ENCODE measurements around the gene PIEZO1.
"Not testable (repeated sequence)": the region's sequence is repeated elsewhere in the genome, so short reads cannot be mapped to it uniquely, and the experiment has no call there.

The PIEZO1 gene, protein sequence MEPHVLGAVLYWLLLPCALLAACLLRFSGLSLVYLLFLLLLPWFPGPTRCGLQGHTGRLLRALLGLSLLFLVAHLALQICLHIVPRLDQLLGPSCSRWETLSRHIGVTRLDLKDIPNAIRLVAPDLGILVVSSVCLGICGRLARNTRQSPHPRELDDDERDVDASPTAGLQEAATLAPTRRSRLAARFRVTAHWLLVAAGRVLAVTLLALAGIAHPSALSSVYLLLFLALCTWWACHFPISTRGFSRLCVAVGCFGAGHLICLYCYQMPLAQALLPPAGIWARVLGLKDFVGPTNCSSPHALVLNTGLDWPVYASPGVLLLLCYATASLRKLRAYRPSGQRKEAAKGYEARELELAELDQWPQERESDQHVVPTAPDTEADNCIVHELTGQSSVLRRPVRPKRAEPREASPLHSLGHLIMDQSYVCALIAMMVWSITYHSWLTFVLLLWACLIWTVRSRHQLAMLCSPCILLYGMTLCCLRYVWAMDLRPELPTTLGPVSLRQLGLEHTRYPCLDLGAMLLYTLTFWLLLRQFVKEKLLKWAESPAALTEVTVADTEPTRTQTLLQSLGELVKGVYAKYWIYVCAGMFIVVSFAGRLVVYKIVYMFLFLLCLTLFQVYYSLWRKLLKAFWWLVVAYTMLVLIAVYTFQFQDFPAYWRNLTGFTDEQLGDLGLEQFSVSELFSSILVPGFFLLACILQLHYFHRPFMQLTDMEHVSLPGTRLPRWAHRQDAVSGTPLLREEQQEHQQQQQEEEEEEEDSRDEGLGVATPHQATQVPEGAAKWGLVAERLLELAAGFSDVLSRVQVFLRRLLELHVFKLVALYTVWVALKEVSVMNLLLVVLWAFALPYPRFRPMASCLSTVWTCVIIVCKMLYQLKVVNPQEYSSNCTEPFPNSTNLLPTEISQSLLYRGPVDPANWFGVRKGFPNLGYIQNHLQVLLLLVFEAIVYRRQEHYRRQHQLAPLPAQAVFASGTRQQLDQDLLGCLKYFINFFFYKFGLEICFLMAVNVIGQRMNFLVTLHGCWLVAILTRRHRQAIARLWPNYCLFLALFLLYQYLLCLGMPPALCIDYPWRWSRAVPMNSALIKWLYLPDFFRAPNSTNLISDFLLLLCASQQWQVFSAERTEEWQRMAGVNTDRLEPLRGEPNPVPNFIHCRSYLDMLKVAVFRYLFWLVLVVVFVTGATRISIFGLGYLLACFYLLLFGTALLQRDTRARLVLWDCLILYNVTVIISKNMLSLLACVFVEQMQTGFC (N-terminal part only)

DNA sequence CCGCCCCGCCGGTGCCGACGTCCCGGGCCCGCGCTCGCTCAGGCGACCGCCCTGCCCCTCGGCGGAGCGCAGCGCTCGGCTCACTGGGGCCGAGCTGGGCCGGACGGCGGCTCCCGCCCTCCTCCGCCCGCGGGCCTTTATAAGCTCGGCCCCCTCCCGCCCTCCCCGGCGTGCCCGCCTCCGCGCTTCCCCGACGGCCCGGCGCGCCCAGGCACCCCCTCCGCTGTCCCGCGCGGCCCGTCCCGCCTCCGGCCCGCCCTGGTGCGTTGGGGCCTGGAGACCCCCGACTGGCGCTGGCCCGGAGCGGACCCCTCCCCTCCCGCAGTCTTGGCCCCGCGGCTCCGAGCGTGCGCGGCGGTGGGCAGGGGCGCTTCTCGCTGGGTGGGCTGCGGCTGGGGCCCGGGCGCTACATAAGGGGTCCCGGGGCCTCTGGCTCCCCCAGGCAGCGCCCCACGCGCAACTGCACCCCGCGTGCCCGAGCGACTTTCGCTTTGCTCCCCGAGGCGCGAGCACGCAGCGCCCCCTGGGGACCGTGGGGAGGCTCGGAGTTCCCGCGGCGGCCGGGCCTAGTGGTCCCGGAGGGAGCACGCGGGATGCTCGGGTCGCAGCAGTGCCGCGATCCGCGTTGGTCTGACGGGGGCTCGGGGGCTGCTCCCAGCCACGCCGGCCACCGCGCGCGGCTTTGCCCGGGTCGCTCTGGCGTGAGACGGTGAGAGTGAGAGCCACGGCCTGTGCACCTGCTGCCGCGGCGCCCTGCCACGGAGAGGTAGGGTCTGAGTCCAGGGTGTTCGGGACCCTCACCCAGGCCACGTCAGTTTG lies at the start of gene PIEZO1:
PIEZO1 (minus strand) TSS at position 115 of the 819 bp plus-strand sequence. CDS start 256 bp downstream, outside the sequence.
- no peak for DNase-seq (ENCODE audit: low spot score)

DNA sequence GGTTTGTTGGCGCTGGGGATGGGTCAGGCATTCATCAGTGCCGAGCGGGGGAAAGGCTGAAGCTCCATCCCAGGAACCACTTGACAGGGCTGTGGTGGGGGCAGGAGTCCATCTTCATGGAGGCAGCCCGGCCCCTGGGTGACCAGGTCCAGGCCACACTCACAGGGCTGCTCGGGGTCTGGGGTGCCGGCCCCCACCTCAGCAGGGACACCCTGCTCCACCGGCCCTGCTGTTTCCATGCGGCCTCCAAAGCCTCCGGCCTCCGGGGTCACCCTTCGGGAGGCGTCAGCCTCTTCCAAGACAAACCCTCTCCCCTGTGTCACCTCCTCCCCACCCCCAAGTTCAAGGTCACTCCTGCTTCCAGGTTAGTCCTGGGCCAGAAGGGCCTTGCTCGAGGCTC lies 49.6 kb upstream of the PIEZO1 start:
- no peak for DNase-seq (ENCODE audit: low spot score)

DNA sequence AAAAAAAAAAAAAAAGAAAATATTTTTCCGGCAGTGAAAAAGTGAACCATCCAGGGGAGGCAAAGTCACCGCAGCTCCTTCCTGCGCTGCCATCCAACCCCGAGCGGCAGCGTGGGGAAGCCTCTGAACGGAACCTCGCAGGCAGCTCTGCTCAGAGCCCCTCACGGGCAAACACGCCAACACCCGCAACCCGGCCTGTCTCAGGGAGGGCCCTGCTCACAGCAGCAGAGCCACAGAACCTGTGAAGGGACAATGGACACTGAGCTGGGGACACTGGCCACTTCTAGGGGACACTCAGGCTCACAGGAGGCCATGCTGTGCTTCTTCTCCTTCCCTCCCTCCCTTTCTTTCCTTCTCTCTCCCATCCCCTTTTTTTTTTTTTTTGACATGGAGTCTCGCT lies 48.1 kb upstream of the PIEZO1 start:
- no peak for DNase-seq (ENCODE audit: low spot score)

DNA sequence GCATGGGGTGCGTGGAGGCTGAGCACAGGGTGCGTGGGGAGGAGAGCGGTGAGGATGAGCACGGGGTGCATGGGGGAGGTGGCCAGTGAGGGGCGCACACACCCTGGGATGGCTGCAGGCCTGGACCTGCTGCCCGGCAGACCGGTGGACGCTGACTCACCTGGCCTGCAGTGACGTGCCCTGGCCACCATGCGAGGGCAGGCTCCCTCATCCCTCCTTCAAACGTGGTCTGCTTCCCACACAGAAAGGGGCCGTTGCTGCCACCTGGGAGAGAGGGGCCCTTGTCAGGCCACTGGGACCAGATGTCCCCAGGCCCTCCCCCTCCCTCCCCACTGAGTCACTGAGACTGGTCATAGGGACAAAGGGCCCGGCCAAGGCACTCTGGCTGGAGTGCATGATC lies 46.8 kb upstream of the PIEZO1 start:
- no peak for DNase-seq (ENCODE audit: low spot score)

DNA sequence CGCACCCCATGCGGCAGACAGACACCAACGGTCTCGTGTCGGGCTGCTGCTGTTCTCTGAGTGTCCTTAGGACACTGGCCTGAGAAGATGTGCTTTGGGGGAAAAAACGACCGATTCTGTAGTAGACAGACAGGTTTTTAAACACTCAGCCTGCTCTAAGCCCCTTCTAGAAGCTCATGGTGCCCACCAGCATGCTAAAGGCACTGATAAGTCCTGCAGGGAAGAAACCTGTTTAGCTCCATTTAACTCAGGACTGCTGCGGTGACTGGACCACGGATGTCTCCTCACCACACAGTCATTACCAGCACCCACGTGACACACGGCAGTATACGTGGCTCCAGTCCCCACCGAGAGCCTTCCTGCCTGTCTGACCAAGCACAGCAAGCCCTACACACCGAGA lies 45.8 kb upstream of the PIEZO1 start:
- no peak for DNase-seq (ENCODE audit: low spot score)

DNA sequence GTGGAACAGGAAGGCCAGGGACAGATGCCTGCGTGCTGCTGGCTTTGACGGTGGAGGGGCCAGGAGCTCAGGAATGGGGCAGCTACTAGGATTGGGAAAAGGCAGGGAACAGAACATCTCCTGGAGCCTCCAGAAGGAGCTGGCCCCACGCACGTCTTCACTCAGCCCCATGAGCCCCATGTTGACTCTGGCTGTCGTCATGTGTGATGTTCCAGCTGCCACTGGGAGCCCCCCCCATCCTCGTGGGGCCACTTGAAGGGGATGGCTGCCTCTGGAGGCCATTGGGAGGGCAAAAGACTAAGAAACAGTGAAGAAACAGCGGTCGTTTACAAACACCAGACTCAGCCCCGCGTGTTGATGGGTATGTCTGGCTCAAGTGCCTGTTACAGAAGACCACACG lies 45.2 kb upstream of the PIEZO1 start:
- no peak for DNase-seq (ENCODE audit: low spot score)

DNA sequence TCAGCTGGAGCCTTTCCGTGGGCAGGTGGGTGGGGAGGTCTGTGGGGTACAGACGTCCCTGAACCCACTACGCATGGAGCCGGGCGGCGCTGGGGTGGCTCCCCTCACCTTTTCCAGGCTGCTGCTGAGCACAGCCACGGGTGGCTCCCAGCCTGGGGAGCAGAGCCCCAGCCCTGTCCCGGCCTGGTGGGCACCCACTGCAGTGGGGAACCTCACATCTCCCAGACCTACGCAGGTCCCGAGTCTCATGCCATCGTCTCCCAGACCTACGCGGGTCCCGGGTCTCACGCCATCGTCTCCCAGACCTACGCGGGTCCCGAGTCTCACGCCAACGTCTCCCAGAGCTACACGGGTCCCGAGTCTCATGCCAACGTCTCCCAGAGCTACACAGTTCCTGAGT lies 43.7 kb upstream of the PIEZO1 start:
- no peak for DNase-seq (ENCODE audit: low spot score)

DNA sequence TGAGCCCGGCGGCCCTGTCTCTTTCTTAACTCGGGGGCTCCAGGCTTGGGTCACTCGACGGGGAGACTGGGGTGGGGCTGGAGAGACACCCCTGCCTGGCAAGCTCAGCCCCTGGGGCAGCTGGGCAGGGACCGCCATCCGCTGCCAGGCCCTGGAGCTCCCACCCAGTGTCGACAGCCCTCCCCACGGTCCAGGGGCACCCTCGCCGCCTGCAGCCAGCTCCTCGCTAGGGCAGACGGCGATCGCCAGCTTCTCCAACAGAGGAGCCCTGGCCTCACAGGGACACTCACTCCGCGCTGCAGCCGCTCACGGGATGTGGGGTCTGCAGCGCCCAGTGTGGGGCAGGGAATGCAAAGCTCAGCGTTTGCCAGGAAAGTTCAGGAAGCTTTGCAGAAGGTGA lies 42.7 kb upstream of the PIEZO1 start:
- DNase-seq (ENCODE audit: low spot score) = no peak

DNA sequence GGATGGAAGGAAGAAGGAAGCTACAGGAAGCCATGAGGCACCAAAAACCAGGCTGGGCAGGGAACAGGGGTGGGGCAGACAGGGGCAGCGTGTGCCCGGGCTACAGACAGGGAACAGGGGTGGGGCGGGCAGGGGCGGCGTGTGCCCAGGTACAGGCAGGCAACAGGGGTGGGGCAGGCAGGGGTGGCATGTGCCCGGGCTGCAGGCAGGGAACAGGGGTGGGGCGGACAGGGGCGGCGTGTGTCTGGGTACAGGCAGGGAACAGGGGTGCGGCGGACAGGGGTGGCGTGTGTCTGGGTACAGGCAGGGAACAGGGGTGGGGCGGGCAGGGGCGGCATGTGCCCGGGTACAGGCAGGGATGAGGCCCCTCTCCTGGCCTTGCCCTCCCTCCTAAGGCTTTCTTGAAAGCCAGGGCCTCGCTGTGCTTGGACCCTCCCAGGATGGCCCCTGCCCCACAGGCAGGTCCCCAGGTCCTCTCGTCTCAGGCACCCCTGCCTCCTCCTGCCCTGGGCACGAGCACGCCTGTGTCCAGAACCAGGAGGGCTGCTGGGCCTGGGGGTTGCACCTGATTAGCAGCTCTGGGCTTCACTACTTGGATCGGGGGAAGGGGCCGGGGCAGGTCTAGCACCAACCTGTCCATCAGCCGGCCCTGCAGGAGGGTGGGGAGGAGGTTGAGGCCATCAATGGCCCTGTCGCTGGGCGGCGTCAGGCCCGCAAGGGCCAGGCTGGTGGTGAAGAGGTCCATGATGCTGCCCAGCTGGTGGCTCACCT lies 41.2 kb upstream of the PIEZO1 start:
- DNase-seq (ENCODE audit: low spot score) = no peak

DNA sequence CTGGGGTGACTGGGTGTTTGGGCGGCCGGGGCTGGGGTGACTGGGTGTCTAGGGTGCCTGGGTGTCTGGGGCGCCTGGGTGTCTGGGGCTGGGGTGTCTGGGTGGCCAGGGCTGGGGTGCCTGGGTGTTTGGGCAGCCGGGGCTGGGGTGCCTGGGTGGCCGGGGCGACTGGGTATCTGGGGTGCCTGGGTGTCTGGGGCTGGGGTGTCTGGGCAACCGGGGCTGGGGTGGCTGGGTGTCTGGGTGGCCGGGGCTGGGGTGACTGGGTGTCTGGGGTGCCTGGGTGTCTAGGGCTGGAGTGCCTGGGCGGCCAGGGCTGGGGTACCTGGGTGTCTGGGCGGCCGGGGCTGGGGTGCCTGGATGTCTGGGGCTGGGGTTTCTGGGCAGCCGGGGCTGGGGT lies 40.1 kb upstream of the PIEZO1 start:
- DNase-seq (ENCODE audit: low spot score) = no peak

DNA sequence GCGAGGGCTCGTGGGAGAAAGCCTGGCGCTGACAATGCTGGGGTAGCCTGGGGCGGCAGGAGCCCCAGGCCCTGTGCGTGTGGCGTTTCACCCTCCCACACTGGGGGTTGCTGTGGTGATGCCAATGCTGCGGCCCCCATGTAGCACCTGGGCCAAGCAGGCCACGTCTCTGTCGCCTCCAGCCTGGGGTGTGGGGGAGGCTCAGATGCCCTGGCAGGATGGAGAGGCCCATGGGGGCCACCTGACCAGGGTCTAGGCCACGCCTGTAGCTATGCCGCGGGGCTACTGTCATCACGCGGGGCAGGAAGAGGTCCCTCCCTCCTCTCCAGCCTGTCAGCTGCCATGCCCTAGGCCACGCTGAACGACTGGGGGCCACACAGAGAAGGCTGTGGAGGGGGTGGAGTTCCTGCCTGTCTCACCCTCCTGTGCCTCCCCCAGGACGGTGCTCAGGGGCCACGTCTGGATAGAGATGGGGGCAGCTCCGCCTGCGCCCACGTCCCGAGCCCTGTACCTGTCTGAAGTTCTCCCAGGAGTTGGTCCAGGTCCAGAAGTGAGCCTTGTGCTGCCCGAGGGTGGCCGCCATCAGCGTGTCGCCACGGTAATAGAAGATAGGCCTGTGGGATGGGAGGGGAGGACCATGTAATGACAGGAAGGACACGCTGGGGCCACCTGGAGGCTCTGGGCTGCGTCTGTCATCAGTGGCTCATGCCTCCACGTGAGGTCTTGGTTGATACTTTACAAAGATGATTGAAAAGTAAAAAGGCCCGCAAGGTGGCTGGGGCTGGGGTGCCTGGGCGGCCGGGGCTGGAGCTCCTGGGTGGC lies 39.4 kb upstream of the PIEZO1 start:
- DNase-seq (ENCODE audit: low spot score) = no peak

DNA sequence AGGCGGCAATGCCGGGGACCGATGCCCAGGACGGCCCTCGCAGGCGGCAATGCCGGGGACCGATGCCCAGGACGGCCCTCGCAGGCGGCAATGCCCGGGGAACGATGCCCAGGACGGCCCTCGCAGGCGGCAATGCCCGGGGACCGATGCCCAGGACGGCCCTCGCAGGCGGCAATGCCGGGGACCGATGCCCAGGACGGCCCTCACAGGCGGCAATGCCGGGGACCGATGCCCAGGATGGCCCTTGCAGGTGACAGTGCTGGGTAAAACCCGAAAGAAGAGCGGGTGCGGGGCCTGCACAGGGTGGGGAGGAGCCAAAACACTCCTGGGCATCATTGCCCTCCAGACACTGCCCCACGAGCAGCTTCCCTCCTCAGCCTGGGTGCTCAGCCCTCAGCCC lies 38.6 kb upstream of the PIEZO1 start:
- not testable (repeated sequence) for DNase-seq (ENCODE audit: low spot score)

DNA sequence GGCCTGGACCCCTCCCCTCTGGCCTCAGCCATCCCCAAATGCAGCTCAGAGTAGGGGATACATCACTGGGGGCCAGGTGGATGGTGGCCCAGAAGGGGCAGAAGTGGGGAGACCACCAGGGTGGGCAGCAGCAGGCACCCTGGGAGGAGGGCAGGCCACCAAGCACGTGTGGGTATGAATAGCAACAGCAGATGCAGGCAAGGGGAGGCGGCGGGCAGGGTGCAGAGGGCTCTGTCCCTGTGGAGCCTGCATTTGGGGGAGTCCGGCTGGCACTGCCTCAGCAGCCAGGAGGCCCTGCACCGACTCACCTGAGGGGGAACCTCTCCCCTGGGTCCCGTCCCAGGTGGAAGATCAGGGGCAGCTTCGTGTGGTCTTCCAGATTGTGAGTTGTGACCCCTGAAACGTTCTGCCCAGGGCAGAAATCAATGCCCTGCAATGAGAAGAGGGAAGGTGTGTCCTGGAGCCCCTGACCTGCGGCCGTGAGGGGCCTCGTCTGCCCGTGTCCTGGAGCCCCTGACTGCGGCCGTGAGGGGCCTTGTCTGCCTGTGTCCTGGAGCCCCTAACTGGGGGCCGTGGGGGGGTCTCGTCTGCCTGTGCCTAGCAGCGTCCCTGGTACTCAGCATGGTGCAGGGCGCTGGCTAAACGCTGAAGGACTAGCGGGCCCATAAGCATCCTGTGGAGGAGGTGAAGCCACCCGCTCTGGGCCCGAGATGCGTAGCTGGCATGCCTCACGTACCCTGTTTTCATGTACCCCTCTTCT lies 37.4 kb upstream of the PIEZO1 start:
- no peak for DNase-seq (ENCODE audit: low spot score)

DNA sequence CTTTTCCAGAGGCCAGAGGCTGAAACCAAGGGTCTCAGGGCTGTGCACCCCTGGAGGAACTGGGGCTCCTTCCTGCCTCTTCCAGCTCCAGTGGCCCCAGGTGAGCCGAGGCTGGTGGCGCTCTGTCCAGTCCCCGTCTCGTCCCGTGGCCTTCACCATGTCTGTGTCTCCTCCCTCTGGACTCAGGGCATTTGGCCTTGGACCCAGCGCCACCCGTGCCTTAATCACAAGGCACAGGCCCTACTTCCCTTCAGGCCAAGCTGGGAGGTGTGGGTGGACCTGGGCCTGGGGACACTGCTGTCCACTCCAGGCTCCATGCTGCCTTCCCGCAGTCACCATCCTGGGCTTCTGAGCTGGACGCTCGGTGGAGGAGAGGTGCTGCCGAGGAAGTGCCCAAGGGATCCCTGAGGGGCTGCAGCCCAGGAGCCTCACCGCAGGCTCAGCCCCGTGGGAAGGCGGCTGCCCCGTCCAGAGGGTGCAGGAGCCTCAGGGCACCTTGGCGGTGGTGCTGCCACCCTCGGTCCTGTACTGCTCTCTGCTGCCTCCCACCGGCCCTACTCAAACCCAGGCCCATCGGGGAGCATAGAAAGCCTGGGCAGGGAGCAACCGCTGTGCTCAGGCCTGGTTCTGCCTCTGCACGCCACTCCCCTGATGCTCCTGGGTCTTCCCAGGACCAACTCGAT lies 36.3 kb upstream of the PIEZO1 start:
- no peak for DNase-seq (ENCODE audit: low spot score)

DNA sequence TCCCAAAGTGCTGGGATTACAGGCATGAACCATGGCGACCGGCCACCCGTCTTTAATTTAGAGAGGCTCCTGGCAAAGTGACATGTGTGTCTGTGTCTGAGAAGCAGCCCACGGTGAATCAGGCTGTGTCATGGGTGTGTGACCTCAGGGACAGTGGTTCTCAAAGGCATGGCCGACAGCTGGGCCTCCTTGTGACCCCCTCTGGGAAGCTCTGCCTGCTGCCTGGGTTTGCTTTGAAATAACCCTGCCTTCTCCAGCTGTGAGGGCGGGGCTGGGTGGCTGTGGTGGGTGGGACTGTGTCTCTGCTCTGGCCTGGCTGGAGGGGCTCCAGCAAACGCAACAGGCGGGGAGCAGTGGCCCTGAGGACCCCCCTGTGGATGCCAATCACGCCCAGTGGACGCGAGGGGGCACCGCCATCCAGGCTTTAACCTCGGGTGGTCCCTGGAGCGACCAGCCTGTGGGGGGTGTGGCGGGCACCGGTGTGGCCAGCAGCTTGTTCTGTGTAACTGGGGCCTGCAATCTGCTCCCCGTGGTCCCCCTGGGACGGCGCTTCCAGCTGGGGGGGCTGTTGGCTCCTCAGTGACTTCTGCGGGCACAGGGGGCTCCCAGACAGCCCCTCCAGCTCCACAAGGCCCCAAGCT lies 35.5 kb upstream of the PIEZO1 start:
- DNase-seq (ENCODE audit: low spot score) = no peak

DNA sequence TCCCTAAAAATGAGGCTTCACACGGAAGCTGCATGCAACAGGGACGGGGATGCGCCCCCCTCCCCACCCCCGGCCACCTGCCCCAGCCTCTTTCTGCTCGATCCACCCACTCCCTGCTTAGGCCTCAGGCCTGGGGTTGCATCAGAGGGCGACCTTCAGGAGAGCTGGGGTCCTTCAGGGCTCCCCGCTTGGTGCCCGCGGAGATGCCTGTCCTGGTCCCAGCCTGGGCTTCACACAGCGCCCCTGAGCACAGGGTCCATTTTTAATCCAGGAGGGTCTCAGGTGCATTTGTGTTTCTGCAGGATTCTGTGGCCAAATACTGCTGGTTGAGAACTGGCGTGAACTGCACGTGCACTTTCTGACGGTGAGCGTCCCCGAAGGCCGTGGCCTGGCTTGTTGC lies 34.1 kb upstream of the PIEZO1 start:
- no peak for DNase-seq (ENCODE audit: low spot score)

DNA sequence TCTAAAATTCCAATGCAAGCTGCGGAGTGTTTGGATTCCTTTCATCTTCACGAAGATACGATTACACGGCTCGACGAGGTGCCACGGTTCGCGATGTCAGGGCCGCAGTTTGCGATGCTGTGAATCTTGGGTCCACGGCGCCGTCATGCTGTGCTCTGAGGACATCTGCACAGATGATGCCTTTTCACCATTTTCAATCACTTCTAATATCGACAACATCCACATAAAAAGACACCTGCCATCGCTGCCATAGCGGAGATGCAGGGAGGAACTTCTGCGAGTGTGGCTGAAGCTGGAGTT lies 33.5 kb upstream of the PIEZO1 start:
- DNase-seq (ENCODE audit: low spot score) = no peak

Data from left forelimb (tissue), 1 donor.